Measurements from ENCODE around the gene BACH1.

The BACH1 gene

DNA sequence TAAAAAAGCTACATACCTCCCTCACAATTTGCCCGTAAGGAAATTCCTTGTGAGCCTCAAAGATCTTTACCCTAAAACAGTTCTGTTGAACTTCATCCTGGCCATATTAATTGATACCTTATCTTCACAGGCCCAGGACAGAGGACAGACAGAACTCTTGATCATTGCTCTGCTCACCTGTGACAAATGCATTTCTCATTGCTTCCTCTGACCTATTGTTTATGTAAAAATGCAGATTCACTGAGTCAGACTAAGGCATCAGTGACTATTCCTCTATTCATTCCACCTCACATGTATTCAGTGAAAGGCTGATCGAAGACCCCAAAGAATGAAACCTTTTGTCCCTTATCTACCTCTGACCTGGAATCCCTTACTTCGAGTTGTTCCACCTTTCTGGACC, 61.0 kb downstream of the BACH1 start:
- in situ Hi-C loops (cut with MboI; ENCODE audit: low pct_unique_long_range_greater_than_20kb, low sequenced_read_pairs, unreplicated experiment) = no loop called here
- DNase-seq (ENCODE audit: low spot score) = no peak
- TF ChIP-seq, protein P1, sequence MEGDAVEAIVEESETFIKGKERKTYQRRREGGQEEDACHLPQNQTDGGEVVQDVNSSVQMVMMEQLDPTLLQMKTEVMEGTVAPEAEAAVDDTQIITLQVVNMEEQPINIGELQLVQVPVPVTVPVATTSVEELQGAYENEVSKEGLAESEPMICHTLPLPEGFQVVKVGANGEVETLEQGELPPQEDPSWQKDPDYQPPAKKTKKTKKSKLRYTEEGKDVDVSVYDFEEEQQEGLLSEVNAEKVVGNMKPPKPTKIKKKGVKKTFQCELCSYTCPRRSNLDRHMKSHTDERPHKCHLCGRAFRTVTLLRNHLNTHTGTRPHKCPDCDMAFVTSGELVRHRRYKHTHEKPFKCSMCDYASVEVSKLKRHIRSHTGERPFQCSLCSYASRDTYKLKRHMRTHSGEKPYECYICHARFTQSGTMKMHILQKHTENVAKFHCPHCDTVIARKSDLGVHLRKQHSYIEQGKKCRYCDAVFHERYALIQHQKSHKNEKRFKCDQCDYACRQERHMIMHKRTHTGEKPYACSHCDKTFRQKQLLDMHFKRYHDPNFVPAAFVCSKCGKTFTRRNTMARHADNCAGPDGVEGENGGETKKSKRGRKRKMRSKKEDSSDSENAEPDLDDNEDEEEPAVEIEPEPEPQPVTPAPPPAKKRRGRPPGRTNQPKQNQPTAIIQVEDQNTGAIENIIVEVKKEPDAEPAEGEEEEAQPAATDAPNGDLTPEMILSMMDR (IDR thresholded peaks at IDR 0.05; ENCODE audit: extremely low read depth, insufficient read depth, missing control alignments) = no peak

DNA sequence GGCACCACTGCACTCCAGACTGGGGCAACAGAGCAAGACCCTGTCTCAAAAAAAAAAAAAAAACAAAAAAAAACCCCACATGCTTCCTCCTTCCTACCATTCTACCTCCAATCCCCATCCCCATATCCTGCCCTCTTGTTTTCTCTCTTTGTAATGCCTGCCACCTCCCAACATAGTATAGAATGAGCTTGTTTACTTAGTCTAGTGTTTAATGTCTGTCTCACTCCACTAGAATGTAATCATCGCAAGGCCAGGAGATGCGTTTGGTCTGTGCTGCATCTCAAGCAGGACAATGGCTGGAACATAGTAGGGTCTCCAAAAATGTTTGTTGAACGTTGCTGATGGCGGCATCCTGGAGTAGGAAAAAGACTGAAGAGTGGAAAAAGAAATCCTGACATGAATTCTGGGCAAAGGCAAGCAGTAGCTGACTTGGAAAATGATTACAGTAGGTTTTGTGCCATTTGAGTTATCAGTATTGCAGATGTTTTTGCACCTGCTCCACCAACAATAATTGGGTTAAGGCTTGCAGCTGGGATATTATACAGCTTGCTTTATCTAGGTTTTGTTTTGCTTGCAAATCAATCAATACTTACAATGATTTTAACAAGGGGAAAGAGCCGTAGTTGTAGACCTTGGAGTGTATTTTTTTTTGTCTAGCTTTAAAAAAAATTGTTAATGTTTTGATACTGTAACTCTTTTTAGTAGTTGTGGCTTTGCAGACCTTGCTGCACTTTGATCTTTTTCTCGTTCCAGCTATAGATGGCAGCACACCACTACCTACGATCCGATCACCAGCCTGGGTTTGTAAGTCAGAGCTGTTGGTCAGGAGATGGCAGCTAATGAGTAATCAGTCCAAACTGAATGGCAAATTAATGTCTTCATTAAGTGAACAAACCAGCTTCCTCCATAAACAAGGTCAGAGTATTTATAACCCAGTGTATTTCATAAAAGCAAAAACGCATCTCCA, 62.4 kb downstream of the BACH1 start:
- TF ChIP-seq, protein P1 (IDR thresholded peaks at IDR 0.05; ENCODE audit: extremely low read depth, insufficient read depth, missing control alignments) = no peak
- in situ Hi-C loops (cut with MboI; ENCODE audit: low pct_unique_long_range_greater_than_20kb, low sequenced_read_pairs, unreplicated experiment) = no loop called here
- DNase-seq (ENCODE audit: low spot score) = no peak

DNA sequence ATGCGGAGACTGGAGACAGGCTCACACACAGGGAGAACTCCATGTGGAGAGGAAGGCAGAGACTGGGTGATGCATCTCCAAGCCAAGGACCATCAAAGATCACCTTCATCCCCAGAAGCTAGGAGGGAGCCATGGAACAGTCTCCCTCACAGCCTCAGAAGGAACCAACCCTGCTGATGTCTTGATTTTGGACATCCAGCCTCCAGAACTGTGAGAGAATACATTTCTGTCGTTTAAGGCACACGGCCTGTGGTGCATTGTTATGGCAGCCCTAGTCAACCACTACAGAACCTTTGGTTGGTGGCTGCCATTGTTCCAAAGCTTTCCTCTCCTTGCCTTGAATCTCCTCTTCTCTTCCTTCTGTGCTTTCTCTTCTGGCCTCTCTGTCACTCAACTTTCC, 64.0 kb downstream of the BACH1 start:
- in situ Hi-C loops (cut with MboI; ENCODE audit: low pct_unique_long_range_greater_than_20kb, low sequenced_read_pairs, unreplicated experiment) = no loop called here
- TF ChIP-seq, protein P1 (IDR thresholded peaks at IDR 0.05; ENCODE audit: extremely low read depth, insufficient read depth, missing control alignments) = no peak

DNA sequence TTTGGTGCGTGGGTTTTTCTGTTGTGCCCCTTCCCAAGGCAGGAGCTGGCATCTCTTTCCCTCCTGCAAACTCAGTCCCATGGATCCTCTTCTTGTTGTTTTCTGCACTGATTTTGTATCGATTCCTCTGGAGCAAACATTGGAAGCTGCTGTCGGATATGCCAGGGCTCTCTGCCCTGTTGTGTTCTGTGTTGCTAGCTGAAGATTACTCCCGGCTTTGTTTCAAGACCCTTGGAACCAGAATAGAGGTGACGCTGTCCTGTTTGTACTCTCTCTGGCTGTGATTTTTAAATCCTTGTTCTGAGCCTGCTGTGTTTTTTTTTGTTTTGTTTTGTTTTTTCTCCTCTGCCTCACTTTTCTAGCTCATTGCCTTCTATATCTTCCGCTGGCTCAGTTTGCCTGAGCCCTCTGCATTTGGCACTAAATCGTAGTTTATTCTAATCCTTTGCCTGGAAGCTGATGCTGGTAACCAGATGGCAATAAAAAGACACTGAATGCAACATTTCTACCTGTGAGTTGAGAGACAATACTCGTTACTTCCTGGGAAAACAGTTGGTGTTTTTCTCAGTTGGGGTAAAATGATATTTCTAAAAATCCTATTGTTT, 67.0 kb downstream of the BACH1 start:
- no peak for DNase-seq (ENCODE audit: low spot score)
- TF ChIP-seq, protein P1 (IDR thresholded peaks at IDR 0.05; ENCODE audit: extremely low read depth, insufficient read depth, missing control alignments) = no peak
- in situ Hi-C loops (cut with MboI; ENCODE audit: low pct_unique_long_range_greater_than_20kb, low sequenced_read_pairs, unreplicated experiment) = no loop called here

More for the DNA sequence above, 64.0 kb downstream of the BACH1 start:
- no peak for DNase-seq (ENCODE audit: low spot score)

DNA sequence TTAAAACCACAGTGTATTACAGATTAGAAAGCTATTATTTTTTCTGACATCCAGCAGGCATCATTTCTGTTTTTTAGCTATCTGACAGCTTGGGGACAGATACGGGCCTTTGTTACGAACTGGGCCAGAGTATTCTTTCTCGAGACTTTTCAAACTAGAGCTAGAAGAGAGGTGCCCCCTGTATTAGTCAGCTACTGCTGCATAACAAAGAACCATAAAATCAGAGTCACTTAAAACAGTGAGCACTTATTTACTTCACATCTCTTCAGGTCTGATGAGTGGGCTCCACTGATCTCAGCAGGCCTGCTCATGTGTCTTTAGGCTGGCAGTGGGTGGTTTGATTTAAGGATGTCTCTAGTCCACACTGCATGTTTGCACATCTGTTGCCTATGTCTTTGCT, 67.8 kb downstream of the BACH1 start:
- TF ChIP-seq, protein P1 (IDR thresholded peaks at IDR 0.05; ENCODE audit: extremely low read depth, insufficient read depth, missing control alignments) = no peak
- no peak for DNase-seq (ENCODE audit: low spot score)
- in situ Hi-C loops (cut with MboI; ENCODE audit: low pct_unique_long_range_greater_than_20kb, low sequenced_read_pairs, unreplicated experiment) = no loop called here

DNA sequence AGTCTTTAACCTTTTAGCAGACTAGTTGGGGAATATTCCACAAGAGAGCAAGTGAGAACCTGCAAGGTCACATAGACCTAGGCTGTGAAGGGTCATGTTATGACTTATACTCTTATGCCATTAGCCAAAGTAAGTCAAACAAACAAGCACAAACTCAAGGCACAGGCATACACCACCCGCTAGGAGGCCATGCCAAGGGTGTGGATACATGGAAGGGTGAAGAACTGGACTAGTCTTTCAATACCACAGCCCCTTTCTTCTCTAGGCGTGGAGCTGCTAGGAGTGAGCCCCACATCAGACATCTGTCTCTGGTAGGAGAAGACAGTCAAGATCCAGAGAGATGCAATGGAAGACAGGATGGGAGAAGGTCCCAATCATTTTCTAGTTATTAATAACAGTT, 68.6 kb downstream of the BACH1 start:
- TF ChIP-seq, protein P1 (IDR thresholded peaks at IDR 0.05; ENCODE audit: extremely low read depth, insufficient read depth, missing control alignments) = no peak
- in situ Hi-C loops (cut with MboI; ENCODE audit: low pct_unique_long_range_greater_than_20kb, low sequenced_read_pairs, unreplicated experiment) = no loop called here
- no peak for DNase-seq (ENCODE audit: low spot score)
